ENCODE measurements around the gene KRT82.

The KRT82 gene

DNA sequence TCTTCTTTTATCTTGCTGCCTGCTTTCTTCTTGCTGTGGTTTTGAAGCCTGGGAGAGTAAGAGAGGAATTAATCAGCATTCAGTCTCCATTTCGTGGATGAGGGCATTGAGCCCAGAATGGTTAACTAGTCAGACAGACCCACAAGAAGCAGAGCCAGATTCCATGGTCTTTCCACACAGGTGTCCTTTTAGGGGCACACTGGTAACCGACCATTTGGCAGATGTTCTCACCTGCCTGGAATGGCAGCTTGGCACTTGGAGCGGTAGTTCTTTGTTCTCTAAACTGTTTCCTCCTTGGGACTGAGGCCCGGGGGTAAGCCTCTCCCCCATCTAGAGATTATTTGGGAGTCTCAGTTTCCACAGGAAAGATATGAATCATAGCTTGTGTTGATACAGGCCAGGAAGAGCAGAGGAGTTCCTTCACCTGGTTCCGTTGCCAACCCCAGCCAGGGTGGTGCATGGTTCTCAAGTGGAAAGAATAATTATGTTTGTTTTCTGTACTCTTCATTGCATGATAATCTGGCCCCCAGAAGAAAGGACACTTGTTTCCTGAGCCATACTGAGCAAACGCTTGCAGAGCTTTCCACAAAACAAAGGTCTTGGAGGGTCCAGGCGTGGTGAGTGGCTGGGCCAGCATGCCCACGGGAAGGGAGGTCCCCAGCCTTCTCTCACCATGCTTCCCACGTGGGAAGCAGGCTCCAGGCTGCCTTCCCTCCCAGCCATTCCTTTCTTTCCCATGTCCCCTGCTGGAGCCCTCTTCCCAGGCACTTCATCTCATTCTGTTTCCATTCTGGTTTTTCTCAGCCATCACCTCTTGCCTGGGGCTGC, 30.1 kb upstream of the KRT82 start:
- DNase-seq (ENCODE audit: low spot score) (peak; percentile 66), FAIRE-seq (peak; percentile 17)

DNA sequence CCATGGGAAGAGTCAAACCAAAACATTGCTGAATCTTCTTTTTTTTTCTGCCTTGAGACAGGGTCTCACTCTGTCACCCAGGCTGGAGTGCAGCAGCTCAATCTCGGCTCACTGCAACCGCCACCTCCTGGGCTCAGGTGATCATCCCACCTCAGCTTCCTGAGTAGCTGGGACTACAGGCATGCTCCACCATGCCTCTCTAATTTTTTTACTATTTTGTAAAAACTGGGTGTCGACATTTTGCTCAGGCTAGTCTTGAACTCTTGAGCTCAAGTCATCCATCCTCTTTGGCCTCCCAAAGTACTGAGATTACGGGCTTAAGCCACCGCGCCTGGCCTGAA, 29.5 kb upstream of the KRT82 start:
- FAIRE-seq (no peak), DNase-seq (ENCODE audit: low spot score) (no peak)

DNA sequence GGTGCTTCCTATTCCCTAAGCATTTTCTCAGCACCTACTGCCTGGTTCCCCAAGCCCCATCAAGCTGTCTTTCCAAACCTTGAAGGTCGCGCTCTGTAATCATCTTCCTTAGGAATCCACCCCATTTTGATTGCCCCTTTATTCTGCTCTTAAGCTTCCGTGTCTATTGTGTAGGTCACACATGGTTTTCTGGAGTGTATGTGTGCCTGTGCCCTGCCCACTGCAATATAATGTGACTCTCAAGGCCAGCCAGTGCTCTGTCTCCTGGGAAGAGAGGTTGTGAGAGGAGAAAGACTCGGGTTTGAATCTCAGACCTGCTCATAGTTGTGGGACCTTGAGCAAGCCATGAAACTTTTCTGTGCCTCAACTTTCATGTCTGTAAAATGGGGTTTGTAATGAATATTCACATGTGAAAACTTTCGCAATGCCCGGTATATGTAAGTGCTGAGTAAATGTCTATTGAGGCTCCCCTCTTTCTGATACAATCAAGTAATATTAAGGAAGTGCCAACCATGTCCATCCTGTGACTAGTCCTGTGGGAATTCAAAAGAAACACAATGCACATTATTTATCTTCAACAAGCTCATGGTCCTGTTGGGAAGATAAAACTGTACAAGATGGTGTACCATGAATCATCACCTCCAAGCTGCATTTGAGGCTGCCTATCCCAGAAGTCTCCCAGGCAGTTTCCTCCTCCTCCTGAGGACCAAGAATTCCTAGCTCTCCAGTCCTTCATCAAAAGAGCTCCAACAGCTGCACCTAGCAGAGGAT, 28.8 kb upstream of the KRT82 start:
- peak; percentile 62 for FAIRE-seq
- DNase-seq (ENCODE audit: low spot score): no peak

DNA sequence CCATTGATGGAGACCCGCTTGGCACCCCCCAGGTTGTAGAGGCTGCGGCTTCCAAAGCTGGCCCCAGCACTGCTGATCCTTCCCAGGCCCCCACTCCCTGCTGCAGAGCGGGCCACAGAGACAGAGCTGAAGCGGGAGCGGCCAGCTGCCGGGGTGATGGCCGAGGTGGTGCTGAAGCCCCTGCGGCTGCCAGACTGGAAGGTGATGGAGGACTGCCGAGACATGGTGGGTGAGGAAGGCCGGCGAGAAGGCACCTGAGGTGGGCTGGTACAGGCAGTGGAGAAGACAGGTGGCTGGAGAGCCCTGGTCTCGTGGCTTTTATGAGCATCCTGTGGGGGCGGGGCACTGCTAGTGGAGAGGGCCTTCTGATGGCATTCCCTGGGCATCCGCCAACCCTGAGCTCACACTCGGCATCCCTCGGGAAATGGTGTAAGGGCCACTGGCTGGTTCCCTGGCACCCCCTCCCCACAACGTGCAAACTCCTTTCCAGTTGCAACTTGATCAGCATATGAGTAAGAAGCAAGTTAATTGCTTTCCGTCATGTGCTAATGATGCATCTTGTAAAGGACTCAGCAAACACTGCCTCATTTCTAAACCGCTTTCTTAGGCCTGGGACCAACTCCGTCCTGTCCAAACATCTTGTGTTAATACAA, 28.1 kb upstream of the KRT82 start, which contains the start of gene KRT75:
KRT75 (minus strand) TSS at position 291 of the 653 bp plus-strand sequence; CDS start at position 224, 67 bp downstream.
- FAIRE-seq: peak; percentile 52
- DNase-seq (ENCODE audit: low spot score): peak; percentile 70

DNA sequence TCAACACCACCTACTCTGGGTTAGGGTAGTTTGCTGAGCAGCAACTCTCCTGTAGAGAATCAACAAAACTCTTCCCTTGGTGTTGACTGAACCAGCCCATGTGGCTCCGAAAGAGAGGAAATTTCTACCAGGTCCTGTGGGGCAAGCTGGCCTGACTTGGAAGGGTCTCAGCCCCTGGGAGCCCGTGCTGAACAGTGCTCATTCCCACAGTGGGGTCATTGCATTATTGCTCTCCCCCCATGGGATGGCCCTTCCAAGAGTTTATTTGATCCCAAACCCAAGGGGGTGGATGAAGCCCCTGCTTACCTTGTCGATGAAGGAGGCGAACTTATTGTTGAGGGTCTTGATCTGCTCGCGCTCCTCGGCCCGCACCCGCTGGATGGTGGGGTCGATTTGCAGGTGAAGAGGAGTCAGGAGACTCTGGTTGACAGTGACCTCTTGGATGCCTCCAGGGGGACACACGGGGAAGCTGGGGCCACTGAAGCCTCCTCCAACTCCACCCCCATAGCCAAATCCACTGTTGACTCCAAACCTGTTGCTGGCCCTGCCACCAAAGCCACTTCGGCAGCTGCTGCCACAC, 27.5 kb upstream of the KRT82 start:
- FAIRE-seq: peak; percentile 63
- no peak for DNase-seq (ENCODE audit: low spot score)

DNA sequence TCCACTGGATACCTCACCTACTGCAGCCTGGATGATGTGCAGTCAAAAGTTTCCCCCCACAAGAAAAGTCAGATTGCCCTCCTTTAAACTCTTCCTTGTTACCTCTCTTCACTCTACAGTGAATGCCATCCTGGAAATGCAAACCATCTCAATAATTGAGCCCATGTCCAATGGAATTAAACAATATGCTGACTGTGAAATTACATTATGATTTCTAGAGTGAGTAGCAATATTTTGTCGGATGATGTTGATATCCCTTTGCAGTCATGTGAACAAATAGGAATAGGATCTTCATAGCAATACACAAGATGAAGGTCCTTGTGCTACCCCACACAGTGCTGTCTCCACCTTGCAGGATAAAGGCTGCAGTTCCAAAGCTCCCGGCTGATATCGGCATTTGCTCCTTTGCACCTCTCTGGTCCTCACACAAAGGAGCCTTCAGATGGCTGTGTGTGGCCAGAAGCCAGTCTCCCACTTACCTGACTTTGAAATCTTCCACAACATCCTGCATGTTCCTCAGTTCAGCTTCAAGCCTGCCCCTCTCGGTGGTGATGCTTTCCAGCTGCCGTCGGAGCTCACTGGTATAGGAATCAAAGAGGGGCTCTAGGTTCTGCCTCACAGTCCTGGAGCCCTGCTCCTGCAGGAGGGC, 26.5 kb upstream of the KRT82 start:
- no peak for DNase-seq (ENCODE audit: low spot score)
- peak; percentile 9 for FAIRE-seq

DNA sequence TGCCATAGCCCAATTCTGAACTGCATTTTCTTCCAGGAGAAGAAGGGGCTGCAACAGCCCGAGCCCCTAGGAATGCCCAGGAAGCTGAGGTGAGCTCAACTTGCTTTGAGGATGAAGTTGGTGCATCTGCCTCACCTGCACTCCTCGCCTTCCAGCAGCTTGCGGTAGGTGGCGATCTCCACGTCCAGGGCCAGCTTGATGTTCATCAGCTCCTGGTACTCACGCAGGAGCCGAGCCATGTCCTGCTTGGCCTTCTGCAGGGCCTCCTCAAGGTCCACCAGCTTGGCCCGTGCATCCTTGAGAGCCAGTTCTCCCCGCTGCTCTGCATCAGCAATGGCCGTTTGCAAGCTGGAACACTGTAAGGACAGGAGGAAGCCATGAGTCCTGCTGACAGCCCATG, 22.0 kb upstream of the KRT82 start:
- no peak for DNase-seq (ENCODE audit: low spot score)
- FAIRE-seq: no peak

DNA sequence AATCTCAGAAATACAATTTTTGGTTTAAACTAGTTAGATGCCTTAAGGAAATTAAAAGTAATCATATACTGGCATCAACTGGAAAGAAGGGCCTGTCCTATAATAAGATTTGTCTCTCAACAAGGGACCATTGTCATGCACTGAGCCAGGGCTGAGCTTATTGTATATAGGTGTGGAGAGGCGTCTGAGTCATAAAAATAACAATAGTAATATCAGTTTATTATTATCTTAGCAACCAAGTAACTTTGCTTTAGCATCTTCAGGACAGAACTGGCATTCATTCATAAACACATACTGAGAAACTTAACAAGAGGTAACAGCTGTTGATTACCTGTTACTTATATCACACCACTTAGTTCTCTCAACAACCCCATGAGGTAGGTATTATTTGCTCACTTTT, 20.9 kb upstream of the KRT82 start:
- no peak for DNase-seq (ENCODE audit: low spot score)
- no peak for FAIRE-seq

DNA sequence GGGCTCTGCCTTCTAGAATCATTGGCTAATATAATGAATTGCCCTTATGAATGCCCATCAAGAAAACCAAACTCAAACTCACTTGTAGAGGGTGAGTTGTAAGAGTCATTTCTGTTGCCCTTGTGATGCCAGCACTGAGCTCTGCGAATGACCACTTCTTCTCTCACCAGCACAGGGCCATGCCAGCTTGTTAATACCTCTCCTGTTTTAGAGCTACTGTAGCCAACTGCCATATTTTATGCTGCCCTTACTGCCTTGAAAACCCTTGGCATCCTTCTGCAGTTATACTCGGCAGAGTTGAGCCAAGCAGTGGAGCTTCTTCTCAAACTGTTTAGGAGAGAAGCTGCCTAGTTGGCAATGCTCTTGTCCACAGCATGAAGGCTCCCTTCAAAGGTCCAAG, 19.9 kb upstream of the KRT82 start:
- FAIRE-seq (no peak), DNase-seq (ENCODE audit: low spot score) (no peak)

DNA sequence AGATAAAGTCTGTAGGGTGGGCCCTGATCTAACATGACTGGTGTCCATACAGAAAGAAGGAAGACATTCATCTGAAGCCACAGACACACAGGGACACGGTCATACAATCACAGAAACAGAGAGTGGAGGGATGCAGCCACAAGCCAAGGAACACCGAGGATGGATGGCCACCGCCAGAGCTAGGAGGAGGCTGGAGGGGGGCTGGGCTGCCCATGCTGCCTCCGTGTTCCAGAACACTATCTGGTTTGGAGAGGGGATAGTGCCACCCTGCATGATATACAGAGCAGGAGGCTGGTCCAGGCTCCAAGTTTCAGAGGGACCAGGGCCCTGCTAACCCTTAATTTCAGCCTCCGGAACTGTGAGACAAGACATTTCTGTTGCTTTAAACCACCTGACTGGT, 19.3 kb upstream of the KRT82 start:
- no peak for DNase-seq (ENCODE audit: low spot score)
- FAIRE-seq: no peak

DNA sequence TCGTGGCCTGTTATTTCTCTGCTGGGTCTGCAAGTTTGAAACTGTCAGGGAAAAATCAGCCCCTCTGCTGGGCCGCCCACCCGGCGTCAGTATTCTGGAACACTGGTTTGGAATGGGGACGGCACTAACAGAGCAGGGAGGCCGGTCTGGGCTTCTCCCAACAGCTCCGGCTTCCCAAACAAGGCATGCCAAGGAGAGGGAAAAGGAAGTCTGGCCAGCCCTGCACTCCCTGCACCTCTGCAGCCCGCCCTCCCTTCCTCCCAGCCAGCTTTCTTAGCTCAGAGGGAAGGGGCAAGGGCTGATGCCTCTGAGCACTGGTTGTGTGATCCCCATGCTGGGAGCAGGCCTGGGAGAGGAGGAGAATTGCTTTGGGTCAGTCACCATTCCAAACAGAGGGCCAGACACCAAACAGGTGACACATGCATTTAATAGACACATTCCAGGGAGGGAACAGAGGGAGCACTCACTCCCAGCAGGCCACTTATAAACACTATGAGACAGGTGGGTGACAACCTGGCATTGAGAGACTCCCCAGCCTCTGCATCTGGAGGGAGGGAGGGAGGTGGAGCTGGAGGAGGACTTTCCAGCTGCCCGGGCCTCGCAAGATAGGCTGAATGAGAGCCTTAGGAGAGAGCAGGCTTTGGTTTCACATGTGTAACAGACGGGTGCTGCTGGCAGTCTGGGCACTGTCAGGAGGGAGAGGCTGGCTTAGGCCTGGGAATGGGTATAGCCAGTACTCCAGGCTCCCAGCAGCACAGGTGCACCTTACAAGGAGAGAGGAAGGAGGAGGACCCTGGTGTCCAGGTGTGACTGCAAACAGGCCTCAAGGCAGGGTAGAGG, 17.7 kb upstream of the KRT82 start:
- DNase-seq (ENCODE audit: low spot score) (no peak), FAIRE-seq (no peak)

DNA sequence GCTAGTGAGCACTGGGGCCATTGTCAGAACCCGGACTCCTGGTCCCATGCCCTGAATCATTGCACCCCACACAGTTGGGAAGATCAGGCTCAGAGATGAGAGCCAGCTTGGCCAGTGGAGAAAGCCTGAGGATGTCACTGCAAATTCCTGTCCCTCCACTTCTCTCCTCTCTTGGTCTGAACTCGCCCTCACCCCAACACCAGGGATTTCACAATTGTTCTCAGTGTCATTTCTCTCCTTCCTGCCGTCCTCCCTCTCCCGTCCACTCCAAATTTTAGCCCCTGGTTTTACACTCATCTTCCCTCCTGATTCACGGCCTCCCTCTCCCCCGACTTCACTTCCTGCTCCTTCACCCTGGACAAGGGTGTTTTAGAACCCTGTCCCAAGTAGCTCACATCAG, 16.9 kb upstream of the KRT82 start:
- DNase-seq (ENCODE audit: low spot score): no peak

DNA sequence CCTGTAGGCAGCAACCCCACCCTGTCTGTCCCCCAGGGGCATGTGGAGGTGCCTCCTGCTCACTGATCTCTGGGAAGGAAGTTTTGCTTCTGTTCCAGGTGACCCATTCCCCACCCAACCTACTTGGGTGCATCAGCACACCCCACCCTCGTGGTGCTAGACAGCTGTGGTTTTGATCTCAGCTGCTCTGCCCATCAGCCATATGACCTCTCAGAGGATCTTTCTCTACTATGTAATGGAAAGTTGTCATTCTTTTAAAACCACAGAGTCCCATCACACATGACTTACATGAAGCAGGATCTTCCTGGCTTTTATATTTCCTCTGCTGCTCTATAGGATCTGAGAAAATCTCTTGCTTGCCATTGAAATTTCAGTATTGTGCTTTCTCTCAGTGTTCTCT, 13.5 kb upstream of the KRT82 start:
- DNase-seq (ENCODE audit: low spot score) (peak; percentile 39), FAIRE-seq (no peak)

More for the DNA sequence above, 16.9 kb upstream of the KRT82 start:
- FAIRE-seq: no peak

DNA sequence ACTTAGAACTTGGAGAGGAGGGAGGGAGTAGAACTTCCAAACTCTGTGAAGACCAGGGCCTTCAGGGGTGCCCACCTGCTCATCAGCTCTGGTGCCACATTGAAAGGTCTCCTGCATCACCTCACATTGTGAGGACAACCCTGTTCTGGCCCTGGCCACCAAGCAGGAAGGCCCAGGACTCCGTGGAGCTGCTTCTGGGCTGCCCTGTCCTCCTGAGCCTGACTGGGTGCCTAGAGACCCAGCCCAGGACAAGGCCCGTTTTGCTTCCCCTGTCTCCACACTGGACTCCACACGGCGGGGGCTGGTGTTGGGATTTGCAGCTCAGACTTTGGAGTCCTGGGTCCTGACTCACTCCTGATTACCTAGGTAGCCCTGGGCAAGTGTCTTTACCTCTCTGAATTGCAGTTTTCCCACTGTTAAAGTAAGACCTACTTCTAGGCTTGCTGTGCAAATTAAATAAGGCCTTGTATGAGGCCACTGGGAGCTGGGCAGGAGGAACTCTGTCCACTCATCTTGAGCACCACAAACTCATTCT, 12.5 kb upstream of the KRT82 start:
- DNase-seq (ENCODE audit: low spot score): no peak
- FAIRE-seq: no peak

DNA sequence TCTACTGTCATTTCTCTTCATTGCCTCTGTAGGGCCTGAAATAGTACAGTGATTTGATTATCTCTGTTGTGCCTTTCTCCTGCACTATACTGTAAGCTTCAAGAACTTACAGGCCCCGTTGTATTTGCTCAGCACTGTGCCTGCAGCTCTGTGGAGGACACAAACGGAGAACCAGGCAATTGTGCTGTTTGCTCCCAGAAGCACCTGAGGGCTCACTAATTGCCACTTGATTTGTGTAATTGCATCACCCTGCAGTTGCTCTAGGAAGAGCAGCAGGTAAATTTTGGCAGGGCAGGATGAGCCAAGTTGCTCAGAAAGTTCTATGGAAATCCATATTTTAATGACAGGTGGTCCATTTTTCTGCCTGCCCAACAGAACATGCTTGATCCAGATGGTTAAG, 11.6 kb upstream of the KRT82 start:
- no peak for FAIRE-seq
- DNase-seq (ENCODE audit: low spot score): no peak

DNA sequence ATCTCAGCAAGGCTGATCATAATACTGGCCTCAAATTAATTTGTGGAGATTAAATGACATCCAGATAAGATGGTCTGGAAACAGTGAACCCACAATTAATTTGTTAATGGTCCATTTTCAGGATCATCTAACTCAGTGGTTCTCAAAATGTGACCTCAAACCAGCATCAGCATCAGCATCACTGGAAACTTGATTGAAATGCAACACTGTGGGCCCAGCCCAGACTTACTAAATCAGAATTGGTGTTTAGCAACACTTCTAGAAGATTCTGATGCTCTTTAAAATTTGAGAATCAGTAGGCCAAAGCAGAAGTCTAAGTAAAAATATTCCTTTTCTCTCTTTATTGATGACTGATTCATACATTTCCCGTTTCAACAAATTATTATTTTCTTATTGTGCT, 10.7 kb upstream of the KRT82 start:
- no peak for FAIRE-seq
- no peak for DNase-seq (ENCODE audit: low spot score)

DNA sequence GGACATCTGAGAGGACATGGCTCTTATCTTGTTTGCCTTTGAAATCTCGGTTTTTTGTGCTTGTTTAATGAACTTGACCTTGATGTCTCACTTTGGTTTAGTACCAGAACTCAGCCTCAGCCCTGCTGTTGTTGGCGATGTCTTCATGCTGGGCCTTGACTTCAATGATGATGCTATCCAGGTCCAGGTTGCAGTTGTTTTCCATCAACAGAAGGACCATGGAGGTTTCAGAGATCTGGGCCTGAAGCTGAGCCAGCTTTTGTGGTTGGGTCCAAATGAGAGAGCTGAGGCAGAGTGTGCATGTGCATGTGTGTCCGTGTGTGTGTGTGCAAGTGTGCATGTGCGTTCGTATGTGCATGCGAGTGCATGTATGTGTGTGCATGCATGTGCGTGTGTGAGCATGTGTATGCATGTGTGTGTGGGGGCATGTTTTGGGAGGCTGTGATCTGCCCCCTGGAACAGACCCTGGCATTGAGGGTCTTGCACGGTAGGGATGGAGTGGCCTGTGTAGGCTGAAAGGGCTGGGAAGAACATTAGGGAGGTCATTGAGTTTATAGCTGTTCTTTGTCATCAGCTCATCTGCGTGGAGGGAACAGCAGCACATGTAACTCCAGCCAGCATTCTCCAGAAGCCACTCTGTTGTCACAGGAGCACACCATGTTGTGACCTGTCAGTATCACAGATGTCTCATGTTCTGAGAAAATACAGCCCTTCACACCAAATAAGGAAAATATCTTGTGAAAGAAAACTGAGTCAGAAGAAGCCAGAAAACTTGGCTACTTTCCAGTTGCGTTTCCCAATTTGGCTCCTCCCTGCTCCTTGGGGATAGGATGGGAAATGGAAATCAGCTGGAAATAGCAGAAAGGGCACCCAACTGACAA, 10.0 kb upstream of the KRT82 start:
- peak; percentile 83 for FAIRE-seq
- no peak for DNase-seq (ENCODE audit: low spot score)

DNA sequence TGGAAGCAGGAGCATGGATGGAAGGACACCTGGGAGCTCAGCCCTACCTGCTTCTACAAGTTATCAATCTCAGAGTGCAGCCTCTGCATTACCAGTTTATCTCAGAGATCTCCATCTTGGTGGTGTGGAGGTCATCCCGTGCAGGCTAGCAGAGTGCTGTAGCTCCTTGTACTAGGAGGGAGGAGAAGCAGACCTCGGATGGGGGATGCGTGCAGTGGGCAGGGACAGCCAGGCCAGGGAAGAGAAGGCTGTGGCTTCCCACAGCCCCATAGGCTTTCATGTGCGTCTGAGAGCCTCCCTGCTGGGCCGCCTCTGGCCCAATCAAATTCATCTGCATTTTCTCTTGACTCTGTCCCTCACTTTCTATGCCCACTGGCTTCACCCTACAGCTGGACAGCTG, 8.8 kb upstream of the KRT82 start:
- DNase-seq (ENCODE audit: low spot score) (no peak), FAIRE-seq (no peak)

DNA sequence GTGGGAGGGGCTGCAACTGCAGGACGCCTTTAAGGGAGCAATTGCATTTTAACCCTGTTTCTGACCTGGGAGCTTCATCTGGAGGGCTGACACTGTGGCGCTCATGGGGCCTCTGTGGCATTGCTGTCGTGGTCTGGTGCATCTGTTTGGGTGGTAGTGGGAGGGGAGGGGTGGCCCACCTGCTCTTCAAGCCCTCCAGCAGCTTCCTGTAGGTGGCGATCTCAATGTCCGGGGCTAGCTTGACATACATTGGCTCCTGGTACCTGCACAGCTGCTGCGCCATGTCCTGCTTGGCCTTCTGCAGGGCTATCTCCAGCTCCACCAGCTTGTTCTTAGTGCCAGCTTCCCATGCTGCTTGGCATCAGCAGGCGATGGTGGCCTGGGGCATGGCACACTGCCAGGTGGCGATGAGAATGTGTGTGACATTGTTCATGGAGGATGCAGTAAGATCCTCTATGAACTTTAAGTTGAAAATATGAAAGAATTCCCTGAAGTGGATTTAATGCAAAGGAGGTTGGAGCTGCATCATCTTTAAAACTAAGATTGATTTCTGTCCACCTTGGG, 7.7 kb upstream of the KRT82 start:
- no peak for DNase-seq (ENCODE audit: low spot score)
- FAIRE-seq: no peak
